GM18951 (cell line): ENCODE measurements around the gene BRF1.

Source experiments
- POLR2A ChIP-seq: IDR thresholded peaks from 4 replicates; pipeline ENCODE4 v1.6.1; 2011; ENCODE audit warnings: mild to moderate bottlenecking; ENCODE audit not compliant: insufficient read length, insufficient read depth; ENCODE audit errors: extremely low read depth
- in situ Hi-C: fragments of 300-500 bp; cut with MboI; formaldehyde crosslinking; loops from one replicate; pipeline ENCODE4 v1.12.0; 2022; ENCODE audit warnings: low sequenced_read_pairs, mixed read lengths, inconsistent platforms; ENCODE audit not compliant: unreplicated experiment

BRF1 gene

DNA sequence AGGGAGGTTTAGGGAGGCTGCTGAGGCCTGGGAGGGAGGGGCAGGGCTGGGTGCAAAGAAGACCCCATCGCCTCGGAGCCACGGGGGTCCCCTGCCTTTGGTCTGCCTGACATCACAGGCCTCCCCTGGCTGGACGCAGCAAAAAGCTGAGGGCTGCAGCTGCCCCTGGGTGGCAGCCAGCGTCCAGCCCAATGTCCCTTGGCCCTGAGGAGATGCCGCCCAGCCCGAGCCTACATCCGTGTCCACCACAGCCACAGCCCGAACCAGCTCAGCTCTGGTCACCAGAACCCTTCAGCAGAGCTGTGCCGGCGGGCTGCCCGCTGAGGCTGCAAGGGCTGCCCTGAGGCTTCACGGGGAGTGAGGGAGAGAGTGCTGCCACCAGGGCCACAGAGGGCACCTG is 121.6 kb downstream of the BRF1 start:
- in situ Hi-C loops, result no loop called here
- TF ChIP-seq POLR2A, result no peak

DNA sequence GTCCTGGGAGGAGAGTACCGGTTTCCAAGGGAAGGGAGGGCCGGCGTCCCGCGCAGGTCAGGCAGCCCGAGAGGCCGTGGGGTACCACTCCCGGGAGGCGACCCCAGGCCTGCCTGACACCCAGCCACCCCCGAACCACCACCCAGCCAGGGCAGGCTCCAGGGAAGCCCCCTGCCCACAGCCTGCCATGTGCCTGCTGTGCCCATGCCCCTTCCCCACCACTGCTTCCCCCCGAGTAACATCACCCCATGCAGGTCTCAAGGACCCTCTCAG is 122.0 kb downstream of the BRF1 start:
- no peak for TF ChIP-seq POLR2A
- in situ Hi-C loops, result no loop called here

DNA sequence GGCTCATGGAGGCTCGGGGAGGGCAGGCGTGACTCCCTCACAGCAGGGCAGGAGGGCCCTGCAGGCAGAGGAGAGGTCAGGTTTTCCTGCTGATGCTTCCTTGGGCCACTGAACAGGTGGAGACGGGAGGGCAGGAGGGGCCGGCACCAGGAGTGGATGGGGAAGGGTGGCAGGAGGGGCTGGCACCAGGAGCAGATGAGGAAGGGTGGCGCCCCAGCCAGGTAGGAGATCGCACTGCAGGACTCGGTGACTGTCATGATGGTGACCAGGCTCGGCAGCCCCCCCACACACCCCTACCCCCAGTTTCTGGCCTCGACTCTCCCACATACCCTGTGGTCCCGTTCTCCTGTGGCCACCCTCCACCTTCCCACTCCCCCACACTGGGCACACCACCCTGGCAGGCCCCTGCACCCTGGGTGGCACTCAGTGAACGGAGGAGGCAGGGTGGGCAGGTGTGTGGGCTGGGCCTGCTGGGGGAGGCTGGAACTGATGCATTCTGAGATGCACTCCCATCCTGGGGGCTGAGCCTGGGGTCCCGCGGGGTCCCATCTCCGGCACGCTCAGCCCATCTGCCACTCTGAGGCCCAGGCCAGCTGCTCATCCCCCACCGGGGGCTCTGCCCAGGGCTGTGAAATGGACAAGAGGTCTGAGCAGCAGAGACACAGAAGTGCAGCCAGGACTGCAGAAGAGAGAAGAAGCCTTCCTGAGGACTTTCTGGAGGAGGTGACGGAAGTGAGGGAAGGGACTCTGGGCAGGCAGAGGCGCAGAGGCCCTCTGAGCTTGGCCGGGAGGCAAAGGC is 122.5 kb downstream of the BRF1 start:
- in situ Hi-C loops, result no loop called here
- TF ChIP-seq POLR2A, result no peak

DNA sequence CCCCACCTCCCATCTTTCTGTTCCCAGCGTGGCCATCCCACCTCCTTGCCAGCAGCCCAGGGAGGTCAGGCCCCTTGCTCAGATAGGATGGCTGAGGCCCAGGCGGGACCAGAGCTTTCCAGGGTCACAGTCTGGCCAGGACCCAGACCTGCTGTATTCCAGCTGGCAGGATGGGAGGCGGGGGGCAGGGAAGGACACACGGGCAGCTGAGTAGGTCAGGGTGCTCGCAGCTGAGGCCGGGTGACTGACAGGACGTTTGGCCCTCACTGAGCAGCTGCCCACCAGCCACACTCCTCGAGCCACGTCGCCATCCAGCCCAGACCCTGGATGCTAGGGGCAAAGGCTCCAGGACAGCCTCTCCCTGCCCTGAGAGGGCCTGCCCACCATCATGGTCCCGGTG is 123.7 kb downstream of the BRF1 start:
- no peak for TF ChIP-seq POLR2A
- in situ Hi-C loops, result no loop called here

DNA sequence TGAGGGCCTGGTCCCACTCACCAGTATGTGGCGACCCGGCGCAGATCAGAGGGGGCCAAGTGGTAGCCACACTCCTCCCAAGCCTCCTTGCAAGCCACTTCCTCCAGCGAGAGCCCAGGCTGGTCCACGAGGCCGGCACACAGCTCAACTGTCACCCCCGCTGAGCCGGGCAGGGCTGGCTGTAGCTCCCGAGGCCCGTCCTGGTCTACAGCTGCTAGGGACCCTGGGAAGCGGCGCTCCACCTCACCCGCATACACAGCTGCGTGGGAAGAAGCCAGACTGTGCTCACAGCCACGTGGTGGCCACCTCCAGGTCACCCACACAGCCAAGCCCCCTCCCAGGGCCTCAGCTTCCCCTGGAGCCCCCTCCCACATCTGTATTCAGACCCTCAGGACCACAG is 124.3 kb downstream of the BRF1 start:
- in situ Hi-C loops, result no loop called here
- TF ChIP-seq POLR2A, result no peak

DNA sequence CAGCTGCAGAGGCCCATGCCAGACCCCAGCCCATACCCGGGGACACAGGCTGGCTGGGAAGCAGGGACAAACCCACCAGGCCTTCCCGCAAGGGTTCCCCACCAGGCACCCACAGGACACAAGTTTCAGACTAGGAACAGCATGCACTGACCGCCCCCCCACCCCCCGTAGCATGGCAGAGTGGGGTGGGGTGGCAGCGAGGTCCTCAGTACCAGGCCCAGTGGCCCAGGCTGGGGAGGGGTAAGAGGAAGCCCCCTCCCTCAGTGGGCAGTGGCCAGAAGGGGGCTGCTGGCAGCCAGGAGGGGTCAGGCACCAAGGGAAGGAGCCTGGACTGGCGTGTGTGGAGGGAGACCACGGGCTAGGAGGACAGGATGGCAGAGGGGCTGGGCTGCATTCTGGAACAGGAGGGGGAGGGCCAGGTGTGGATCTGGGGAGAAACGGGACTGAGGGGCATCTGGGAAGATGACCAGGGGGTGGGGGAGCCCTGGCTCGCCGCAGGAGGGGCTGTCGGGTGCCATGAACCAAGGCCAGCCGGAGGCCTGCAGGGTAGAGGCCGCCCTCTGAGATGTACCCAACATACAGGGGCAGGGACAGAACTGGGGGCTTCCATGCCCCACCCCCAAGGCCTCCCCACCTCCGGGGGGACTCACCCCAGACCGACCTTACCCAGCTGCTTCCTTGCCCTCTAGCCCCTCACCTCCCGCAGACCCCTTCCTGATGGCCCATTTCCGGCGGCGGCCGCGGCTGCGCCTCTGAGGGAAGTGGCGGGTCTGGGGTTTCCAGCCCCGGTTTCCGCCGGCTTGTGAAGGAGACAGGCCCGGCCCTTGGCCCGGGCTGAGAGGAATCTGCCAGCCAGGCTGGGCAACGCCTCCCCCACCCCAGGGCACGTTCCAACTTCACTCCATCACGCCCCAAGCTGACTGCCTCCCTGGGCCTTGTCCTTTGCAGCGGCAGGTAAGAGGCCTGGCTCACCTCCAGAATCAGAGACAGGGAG is 126.6 kb downstream of the BRF1 start:
- no peak for TF ChIP-seq POLR2A
- in situ Hi-C loops, result no loop called here

DNA sequence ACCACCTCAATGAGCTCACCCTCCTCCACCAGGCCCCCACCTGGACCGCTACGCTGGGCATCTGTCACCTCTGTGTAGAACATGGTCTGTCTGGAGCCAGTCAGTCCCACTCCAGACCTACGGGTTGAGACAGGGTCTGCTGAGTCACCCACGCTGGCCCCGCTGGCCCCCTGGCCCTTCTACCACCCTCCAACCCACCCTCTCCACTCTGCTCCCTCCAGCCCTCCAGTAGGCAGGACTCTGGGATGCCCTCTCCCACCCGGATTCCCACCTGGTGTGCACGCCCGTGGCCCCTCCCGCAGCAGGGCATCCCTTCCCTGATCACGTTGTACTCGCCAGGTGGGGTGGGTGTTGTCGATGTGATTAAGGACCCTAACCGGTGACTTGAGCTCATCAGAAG is 127.7 kb downstream of the BRF1 start:
- in situ Hi-C loops, result no loop called here
- no peak for TF ChIP-seq POLR2A

DNA sequence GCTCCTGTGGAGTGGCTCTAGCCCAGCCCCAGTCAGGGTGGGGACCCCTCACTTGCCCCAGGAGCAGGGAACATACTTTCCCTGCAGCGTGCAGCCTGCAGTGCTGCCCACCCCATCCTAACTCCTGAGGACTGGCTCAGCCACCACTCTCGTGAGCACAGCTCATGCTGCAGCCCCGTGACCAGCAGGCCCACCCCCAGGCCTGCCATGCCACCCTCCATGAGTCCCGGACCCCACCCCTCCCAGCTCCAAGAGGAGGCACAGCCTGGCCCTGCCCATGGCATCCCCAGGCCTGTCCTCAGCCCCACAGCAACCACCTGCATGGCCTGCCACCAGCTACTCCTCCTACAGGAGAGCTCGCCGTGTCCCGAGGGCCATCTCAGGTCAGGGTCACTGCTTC is 128.3 kb downstream of the BRF1 start:
- in situ Hi-C loops, result no loop called here
- no peak for TF ChIP-seq POLR2A

DNA sequence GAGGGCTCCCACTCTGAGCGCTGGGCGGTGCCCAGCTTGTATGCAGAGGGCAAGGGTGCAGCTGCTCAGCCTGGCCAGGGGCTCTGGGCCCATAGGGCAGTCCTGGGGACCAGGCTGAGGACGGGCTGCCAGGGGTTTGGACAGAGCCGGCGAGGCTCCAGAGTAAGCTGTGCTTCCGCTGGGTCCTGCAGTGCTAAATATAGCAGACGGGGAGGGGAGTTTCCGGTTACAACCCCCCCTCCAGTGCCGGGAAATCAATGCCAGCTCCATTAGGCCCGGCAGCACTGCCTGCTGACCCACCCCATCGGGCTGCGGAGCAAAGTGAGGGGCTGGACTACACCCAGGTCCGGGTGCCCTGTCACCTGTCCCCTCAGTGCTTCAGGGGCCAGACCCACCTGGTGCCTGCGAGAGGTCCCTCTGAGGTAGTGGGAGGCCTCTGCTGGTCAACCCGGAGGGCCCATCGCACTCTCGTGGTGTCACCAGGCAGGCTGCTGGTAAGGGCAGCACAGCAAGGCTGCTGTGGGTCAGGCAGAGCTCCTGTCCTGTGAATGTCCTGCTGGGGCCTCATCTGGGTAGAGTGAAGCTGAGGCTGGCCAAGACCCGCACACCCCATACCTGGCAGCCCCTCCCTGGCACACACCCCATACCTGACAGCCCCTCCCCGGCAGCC is 129.7 kb downstream of the BRF1 start:
- in situ Hi-C loops, result no loop called here
- TF ChIP-seq POLR2A, result no peak

DNA sequence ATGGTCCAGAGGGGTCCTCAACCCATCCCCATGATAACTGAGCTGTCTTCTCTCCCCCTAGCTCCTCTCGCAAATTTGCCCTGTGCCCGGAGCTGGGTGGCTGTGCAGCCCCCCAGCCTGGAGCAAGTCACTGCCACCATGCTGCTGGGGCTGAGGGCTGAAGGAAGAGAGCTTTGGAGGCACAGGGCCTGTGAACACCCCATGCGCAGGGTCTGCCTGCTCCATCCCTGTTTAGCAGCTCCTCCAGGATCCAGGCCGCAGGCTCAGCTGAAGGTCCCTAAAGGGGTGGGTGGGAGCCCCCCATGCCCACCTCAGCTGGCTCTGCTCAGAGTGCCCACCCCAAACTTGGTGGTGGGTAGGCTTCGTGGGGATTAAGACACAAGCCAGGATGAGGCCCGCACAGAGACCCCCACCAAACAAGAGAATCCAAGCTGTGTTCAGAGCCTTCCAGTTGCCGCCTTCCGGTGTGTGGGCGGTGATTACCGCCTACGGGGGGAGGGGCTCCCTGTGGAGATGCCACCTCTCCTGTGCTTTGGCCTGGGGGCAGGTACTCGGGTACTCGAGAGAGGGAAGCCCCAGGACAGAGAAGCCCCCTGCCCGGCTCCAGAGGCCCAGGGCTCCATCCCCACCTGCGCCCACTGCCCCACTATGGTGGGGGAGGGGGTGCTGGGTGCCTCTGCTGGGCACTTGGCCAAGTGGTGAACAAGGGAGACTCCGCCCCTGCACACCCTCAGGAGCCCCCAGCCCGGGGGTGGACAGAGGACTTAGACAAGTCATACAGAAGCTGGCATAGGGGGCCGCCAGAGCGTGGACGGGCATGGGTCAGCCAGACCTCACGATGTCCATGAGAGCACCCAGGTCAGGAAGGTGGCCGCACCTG is 130.8 kb downstream of the BRF1 start:
- TF ChIP-seq POLR2A, result no peak
- in situ Hi-C loops, result loop anchor here (10.0 kb wide), 1 partner anchor 75 kb away; no protein-coding TSS in a partner anchor

DNA sequence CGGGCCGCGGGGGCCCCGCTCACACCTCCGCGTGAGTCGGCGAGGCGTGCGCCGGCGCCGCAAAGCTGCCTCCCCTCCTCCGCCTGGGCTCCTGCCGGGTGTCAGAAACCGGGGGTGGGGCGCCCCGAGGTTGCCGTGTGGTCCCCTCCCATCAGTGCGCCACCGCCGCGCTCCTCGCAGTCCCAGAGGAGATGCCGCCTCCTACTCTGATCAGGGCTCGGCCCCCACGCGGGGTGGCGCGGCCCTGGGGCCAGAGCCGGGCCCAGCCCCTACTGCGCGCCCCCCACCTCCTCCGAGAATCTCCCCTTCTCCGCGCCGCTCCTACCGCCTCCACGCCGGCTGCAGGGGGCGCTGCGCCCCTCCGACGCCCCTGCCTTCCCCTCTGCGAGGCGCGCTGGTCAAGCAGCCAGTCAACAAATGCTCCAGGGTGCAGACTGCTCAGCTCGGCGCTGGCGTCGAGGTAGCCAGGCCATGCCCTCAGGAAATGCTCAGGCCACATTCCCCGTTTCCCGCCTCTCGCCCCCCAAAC is 131.8 kb downstream of the BRF1 start:
- in situ Hi-C loops, result loop anchor here (10.0 kb wide), 1 partner anchor 74 kb away; no protein-coding TSS in a partner anchor
- no peak for TF ChIP-seq POLR2A

DNA sequence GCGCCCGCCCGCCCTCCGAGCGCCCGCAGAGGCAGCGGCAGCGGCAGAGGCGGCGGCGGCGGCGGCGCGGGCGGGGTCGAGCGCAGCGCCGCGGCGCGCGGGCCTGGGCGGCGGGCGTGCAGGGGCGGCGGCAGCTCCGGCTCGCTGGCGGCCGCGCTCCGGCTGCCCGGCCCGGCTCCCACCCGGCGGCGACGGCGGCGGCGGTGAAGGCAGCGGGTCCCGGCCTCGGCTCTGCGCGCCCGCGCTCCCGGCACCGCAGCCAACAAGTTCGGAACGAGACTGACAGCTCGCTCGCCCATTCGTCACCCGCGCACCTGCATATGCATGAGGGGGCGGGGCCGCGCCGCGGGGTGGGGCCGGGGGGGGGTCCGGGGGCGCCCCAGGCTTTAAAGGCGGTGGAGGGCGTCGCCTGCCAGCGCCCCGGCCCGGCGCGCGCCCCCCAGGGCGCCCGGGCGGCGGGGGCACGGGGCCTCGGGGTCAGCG is 132.3 kb downstream of the BRF1 start, which contains the start of gene JAG2:
TSS of gene JAG2 (minus strand) at position 281 of the 483 bp plus-strand sequence. CDS start 356 bp downstream, outside the sequence.
- in situ Hi-C loops, result loop anchor here (10.0 kb wide), 1 partner anchor 74 kb away; no protein-coding TSS in a partner anchor
- TF ChIP-seq POLR2A, result no peak
